Fibroblast of lung (primary cell): ENCODE measurements around the gene DNAJC12.

Experiments
- CTCF ChIP-seq, 2 donors: IDR thresholded peaks in 1 of 2; conservative IDR thresholded peaks in 1 of 2; 1 replicate in 1 of 2; 2 replicates in 1 of 2; pipeline ENCODE4 v1.5.1; 2011 to 2012; ENCODE audit warnings: low read length in 2 of 2, control low read depth in 1 of 2, inconsistent platforms in 1 of 2, low read depth in 1 of 2, mild to moderate bottlenecking in 1 of 2
- EZH2 ChIP-seq: IDR thresholded peaks from 2 replicates; pipeline ENCODE4 v1.5.1; 2012; ENCODE audit warnings: low read length, control low read depth, mild to moderate bottlenecking; ENCODE audit errors: missing control alignments

GRCh38 chr10:67775279-67775678 is 62.7 kb downstream of the DNAJC12 start:
- TF ChIP-seq CTCF (conservative IDR thresholded peaks at IDR 0.05 in 1 of 2, IDR thresholded peaks at IDR 0.05 in 1 of 2; ENCODE audit: low read depth in 1 of 2, low read length in 2 of 2) (no peak), EZH2 (no peak)
